Neural progenitor cell (in vitro differentiated cells): ENCODE data around the gene AVEN. TPM values are rescaled to one million over a fixed set of nuclear protein-coding genes. Genes with fewer than 3 reads are reported as not detected.

Source experiments
- DNase-seq: peaks from one replicate; pipeline ENCODE4 v3.0.0-alpha.2; 2016; ENCODE audit warnings: low spot score
- H2AFZ ChIP-seq: fragments of 200-600 bp; sonication (generic); replicated peaks from 2 replicates; pipeline ENCODE4 v1.6.1; 2016; ENCODE audit warnings: antibody characterized with exemption
- H3F3A ChIP-seq: fragments of 200-600 bp; sonication (generic); 2 replicates; pipeline ENCODE4 v1.6.1; 2016; ENCODE audit warnings: antibody characterized with exemption, low read depth
- H3K27ac ChIP-seq: fragments of 200-600 bp; sonication (generic); 2 replicates; pipeline ENCODE4 v1.5.1; 2016; ENCODE audit warnings: mild to moderate bottlenecking
- H3K27me3 ChIP-seq: fragments of 200-600 bp; sonication (generic); 2 replicates; pipeline ENCODE4 v1.6.1; 2016; ENCODE audit warnings: mild to moderate bottlenecking, moderate library complexity
- H3K36me3 ChIP-seq: fragments of 200-600 bp; sonication (generic); 2 replicates; pipeline ENCODE4 v1.5.1; 2016
- H3K4me1 ChIP-seq: fragments of 200-600 bp; sonication (generic); 2 replicates; pipeline ENCODE4 v1.6.1; 2016; ENCODE audit warnings: mixed run types
- H3K4me2 ChIP-seq: fragments of 200-600 bp; sonication (generic); 2 replicates; pipeline ENCODE4 v1.6.1; 2016
- H3K4me3 ChIP-seq: fragments of 200-600 bp; sonication (generic); 2 replicates; pipeline ENCODE4 v1.5.1; 2016
- H3K79me2 ChIP-seq: fragments of 200-600 bp; sonication (generic); 2 replicates; pipeline ENCODE4 v1.6.1; 2016; ENCODE audit warnings: low read depth
- H3K9ac ChIP-seq: fragments of 200-600 bp; sonication (generic); 2 replicates; pipeline ENCODE4 v1.6.1; 2016
- H3K9me3 ChIP-seq: fragments of 200-600 bp; sonication (generic); 2 replicates; pipeline ENCODE4 v1.5.1; 2016; ENCODE audit warnings: low read depth
- H4K20me1 ChIP-seq: fragments of 200-600 bp; sonication (generic); 2 replicates; pipeline ENCODE4 v1.6.1; 2016; ENCODE audit warnings: low read depth
- H3K27ac Mint-ChIP-seq: 3 replicates; pipeline ENCODE4 v1.8.0; 2021; ENCODE audit warnings: mixed read lengths
- H3K27me3 Mint-ChIP-seq: 2 replicates; pipeline ENCODE4 v1.8.0; 2022; ENCODE audit warnings: low read depth, mild to moderate bottlenecking, inconsistent platforms, moderate library complexity, mixed read lengths; ENCODE audit not compliant: insufficient read depth
- H3K36me3 Mint-ChIP-seq: 3 replicates; pipeline ENCODE4 v1.8.0; 2021; ENCODE audit warnings: mixed read lengths
- H3K4me1 Mint-ChIP-seq: 3 replicates; pipeline ENCODE4 v1.8.0; 2021; ENCODE audit warnings: mixed read lengths
- H3K4me3 Mint-ChIP-seq: 3 replicates; pipeline ENCODE4 v1.8.0; 2021; ENCODE audit warnings: mild to moderate bottlenecking, moderate library complexity, mixed read lengths
- H3K9me3 Mint-ChIP-seq: 3 replicates; pipeline ENCODE4 v1.8.0; 2020; ENCODE audit warnings: mixed read lengths
- EZH2 ChIP-seq: fragments of 200-600 bp; sonication (generic); IDR thresholded peaks from 2 replicates; pipeline ENCODE4 v1.6.1; 2017; ENCODE audit warnings: antibody characterized with exemption, mild to moderate bottlenecking, moderate library complexity
- EZH2phosphoT487 ChIP-seq: fragments of 200-600 bp; sonication (generic); IDR thresholded peaks from 2 replicates; pipeline ENCODE4 v1.6.1; 2017; ENCODE audit warnings: antibody characterized with exemption
- total RNA-seq: library from RNA; depleted of rRNA; stranded (reverse); fragments of >200 nt; gene quantifications from 2 replicates; pipeline ENCODE4 v1.2.3, GENCODE V29; 2015; ENCODE audit warnings: low replicate concordance
- TF ChIP-seq, protein P1 (sequence below): fragments of 200-600 bp; sonication (generic); IDR thresholded peaks from 2 replicates; pipeline ENCODE4 v1.5.1; 2017; ENCODE audit warnings: antibody characterized with exemption, mild to moderate bottlenecking

The AVEN gene
- total RNA-seq, 1 donor from 2014 or later: 21.9 TPM

DNA sequence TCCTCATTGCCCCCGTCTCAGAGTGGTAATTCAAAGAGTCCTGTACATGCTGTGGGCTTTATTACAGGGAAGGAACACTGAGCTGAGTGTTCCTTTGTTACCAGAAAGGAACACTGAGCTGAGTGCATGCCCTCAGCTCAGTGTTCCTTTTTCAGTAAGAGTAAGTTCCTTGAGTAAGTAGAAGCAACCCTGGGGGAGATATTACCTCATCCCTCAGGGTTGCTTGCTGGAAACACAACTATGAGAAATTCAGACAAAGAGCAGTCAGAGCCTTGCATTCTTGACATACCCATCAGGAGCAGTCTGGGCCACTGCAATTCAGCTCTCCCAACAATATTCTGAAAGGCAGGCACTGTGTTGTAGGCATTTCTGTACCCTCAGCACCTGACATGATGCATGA, 53.7 kb downstream of the AVEN start:
- Histone ChIP-seq H2AFZ (peak overlapping the region; percentile 45), H3K4me1 (peaks cover 8% of the 10 kb centered on the region), H3K36me3 (no peaks in the 10 kb centered on the region), H4K20me1 (no peaks in the 10 kb centered on the region), H3K27ac (peak overlapping the region; percentile 52), H3K79me2 (peaks cover 5% of the 10 kb centered on the region), H3K4me2 (peak overlapping the region; percentile 8), H3K9ac (no peak overlapping the region), H3F3A (no peaks in the 10 kb centered on the region), H3K27me3 (no peaks in the 10 kb centered on the region), H3K9me3 (no peaks in the 10 kb centered on the region), H3K4me3 (no peak overlapping the region)
- Mint-ChIP-seq H3K27me3 (no peaks in the 10 kb centered on the region), H3K36me3 (peaks cover 2% of the 10 kb centered on the region), H3K9me3 (no peaks in the 10 kb centered on the region), H3K4me3 (no peak overlapping the region), H3K4me1 (peaks cover 11% of the 10 kb centered on the region), H3K27ac (peak overlapping the region; percentile 54)
- TF ChIP-seq, protein P1, sequence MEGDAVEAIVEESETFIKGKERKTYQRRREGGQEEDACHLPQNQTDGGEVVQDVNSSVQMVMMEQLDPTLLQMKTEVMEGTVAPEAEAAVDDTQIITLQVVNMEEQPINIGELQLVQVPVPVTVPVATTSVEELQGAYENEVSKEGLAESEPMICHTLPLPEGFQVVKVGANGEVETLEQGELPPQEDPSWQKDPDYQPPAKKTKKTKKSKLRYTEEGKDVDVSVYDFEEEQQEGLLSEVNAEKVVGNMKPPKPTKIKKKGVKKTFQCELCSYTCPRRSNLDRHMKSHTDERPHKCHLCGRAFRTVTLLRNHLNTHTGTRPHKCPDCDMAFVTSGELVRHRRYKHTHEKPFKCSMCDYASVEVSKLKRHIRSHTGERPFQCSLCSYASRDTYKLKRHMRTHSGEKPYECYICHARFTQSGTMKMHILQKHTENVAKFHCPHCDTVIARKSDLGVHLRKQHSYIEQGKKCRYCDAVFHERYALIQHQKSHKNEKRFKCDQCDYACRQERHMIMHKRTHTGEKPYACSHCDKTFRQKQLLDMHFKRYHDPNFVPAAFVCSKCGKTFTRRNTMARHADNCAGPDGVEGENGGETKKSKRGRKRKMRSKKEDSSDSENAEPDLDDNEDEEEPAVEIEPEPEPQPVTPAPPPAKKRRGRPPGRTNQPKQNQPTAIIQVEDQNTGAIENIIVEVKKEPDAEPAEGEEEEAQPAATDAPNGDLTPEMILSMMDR: no peak
- peak; percentile 47 for DNase-seq

DNA sequence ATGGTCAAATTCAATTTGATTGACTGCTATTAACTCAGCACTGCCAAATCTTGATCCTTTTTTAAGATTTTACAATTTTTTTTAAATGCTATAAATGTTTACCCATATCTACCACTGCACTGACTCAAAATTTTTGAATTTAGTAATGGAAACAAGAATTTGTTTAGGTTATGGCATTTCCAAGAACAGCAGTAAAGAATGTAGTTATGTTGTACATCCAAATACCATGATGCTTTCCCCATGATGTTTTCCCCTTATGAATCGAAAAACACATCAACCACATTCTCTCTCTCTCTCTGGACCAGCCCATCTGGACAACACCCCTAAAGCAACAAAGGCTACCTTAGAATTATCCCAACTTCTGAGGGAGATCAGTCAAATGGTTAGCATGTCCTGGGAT, 56.5 kb downstream of the AVEN start:
- H3K4me2 ChIP-seq: no peak overlapping the region
- no peak overlapping the region for H3K4me3 Mint-ChIP-seq
- peaks cover 8% of the 10 kb centered on the region for H3K4me1 ChIP-seq
- no peak overlapping the region for H3K27ac ChIP-seq
- H4K20me1 ChIP-seq: no peaks in the 10 kb centered on the region
- no peak overlapping the region for H3K27ac Mint-ChIP-seq
- peaks cover 2% of the 10 kb centered on the region for H3K36me3 Mint-ChIP-seq
- H3K27me3 Mint-ChIP-seq: no peaks in the 10 kb centered on the region
- H3K4me1 Mint-ChIP-seq: peaks cover 11% of the 10 kb centered on the region
- TF ChIP-seq EZH2phosphoT487 (no peak), EZH2 (no peak)
- TF ChIP-seq, protein P1: no peak
- no peak overlapping the region for H2AFZ ChIP-seq
- no peaks in the 10 kb centered on the region for H3K9me3 Mint-ChIP-seq
- peaks cover 5% of the 10 kb centered on the region for H3K79me2 ChIP-seq
- no peaks in the 10 kb centered on the region for H3K27me3 ChIP-seq
- no peaks in the 10 kb centered on the region for H3F3A ChIP-seq
- no peak overlapping the region for H3K4me3 ChIP-seq
- H3K9me3 ChIP-seq: no peaks in the 10 kb centered on the region
- H3K36me3 ChIP-seq: no peaks in the 10 kb centered on the region
- H3K9ac ChIP-seq: no peak overlapping the region
- no peak for DNase-seq

DNA sequence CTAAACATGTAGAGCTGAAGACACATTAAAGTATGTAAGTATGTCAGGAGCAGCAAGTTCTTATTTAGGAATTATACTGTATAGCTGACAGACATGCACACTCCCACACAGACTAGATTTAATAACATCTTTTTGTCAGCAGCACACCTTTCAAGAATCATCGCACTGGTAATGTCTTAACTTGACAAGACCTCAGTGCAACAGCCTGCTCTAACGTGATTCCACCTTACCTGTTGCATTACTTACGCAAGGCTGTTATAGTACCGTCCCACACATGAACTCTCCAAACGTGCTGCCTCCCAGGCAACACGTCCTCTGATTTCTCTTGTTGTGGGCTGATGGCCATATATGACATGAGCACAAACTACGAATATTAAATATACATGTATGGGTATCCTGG, 58.8 kb downstream of the AVEN start:
- peaks cover 2% of the 10 kb centered on the region for H3K4me1 ChIP-seq
- H3F3A ChIP-seq: no peaks in the 10 kb centered on the region
- Mint-ChIP-seq H3K4me1 (peaks cover 11% of the 10 kb centered on the region), H3K27ac (no peak overlapping the region), H3K27me3 (no peaks in the 10 kb centered on the region), H3K9me3 (no peaks in the 10 kb centered on the region), H3K36me3 (peaks cover 2% of the 10 kb centered on the region), H3K4me3 (no peak overlapping the region)
- peaks cover 5% of the 10 kb centered on the region for H3K79me2 ChIP-seq
- no peak overlapping the region for H3K27ac ChIP-seq
- H3K9me3 ChIP-seq: no peaks in the 10 kb centered on the region
- H2AFZ ChIP-seq: no peak overlapping the region
- TF ChIP-seq EZH2phosphoT487 (no peak), EZH2 (no peak)
- TF ChIP-seq, protein P1: no peak
- no peaks in the 10 kb centered on the region for H3K36me3 ChIP-seq
- H3K4me2 ChIP-seq: no peak overlapping the region
- no peak for DNase-seq
- no peak overlapping the region for H3K9ac ChIP-seq
- no peaks in the 10 kb centered on the region for H3K27me3 ChIP-seq
- H4K20me1 ChIP-seq: no peaks in the 10 kb centered on the region
- H3K4me3 ChIP-seq: no peak overlapping the region
